NCI-H510A (cell line): ENCODE measurements around the gene RUNX1.

Experiments
- DNase-seq: peaks from one replicate; lab custom pipeline; 2025; lab: John Stamatoyannopoulos, UW

The RUNX1 gene

DNA sequence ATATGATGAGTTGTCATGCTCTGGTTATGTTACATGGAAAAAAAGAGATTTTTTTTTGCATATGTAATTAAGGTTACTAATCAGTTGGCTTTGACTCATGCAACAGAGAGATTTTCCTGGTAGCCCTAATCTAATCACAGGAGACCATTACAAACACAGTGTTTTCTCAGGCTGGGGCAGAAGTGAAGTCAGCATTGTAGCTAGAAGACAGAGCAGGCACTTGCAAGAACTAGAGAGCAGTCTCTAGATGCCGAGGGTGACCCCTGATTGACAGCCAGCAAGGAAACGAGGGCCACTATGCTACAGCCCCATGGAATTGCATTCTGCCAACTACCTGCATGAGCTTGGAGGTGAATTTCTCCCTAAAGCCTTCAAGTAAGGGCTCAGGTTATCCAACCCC lies 151.3 kb downstream of the RUNX1 start:
- DNase-seq, result no peak

DNA sequence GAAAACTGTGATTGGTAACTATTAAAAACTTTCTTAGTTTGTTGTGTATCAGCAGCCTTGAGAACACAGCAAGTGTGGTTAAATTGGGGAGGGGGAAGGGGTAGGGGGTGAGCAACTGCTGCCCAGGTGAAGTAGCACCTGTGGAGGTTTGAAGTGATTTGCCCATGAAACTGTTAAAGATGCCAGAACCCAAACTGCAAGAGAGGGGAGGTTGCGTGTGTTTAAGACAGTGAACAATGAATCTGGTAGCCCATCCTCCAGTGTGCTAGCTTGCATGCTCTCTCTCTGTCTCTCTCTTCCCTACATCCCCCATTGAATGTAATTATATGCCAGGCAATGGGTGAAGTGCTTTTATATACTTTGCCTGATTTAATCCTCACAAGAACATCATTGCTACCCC lies 154.7 kb downstream of the RUNX1 start:
- no peak for DNase-seq

DNA sequence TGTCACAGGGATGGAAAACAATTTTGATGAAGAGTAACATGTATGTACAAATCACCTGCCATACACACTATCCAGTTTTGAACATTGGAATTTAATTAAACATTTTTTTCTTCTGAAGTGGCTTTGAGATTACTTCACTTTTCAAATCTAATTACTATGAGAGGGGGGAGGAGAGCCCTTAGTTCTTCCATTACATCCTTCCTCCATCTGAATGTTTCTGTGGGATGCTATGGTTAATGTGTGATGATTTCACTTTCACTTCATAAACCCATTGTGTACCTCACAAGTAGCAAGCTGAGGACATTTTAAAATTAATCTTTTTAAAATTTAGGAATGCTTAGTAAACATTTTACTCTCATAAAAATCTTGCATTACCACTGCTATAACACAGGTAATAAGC lies 156.9 kb downstream of the RUNX1 start:
- no peak for DNase-seq

DNA sequence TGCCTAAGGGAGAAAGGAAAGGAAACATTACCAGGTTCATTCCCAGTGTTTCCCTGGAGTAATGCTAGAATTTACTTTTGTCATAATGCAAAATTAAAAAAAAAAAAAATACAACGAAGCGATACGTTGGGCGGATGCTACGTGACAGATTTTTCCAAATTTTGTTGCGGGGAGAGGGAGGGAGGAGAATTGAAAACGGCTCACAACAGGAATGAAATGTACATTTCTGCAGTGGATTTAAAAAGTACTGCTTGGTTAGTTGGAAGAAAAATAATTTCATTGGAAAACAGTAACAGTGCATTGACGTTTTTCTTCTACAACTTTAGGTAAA lies 157.5 kb downstream of the RUNX1 start:
- no peak for DNase-seq

DNA sequence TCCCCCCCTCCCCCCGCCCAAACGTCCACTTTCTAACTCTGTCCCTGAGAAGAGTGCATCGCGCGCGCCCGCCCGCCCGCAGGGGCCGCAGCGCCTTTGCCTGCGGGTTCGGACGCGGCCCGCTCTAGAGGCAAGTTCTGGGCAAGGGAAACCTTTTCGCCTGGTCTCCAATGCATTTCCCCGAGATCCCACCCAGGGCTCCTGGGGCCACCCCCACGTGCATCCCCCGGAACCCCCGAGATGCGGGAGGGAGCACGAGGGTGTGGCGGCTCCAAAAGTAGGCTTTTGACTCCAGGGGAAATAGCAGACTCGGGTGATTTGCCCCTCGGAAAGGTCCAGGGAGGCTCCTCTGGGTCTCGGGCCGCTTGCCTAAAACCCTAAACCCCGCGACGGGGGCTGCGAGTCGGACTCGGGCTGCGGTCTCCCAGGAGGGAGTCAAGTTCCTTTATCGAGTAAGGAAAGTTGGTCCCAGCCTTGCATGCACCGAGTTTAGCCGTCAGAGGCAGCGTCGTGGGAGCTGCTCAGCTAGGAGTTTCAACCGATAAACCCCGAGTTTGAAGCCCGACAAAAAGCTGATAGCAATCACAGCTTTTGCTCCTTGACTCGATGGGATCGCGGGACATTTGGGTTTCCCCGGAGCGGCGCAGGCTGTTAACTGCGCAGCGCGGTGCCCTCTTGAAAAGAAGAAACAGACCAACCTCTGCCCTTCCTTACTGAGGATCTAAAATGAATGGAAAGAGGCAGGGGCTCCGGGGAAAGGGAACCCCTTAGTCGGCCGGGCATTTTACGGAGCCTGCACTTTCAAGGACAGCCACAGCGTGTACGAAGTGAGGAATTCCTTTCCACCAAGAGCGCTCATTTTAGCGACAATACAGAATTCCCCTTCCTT lies 158.1 kb downstream of the RUNX1 start:
- DNase-seq, result no peak

DNA sequence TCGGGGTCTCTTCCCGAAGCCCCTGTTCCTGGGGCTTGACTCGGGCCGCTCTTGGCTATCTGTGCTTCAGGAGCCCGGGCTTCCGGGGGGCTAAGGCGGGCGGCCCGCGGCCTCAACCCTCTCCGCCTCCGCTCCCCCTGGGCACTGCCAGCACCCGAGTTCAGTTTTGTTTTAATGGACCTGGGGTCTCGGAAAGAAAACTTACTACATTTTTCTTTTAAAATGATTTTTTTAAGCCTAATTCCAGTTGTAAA lies 158.7 kb downstream of the RUNX1 start:
- DNase-seq, result no peak

DNA sequence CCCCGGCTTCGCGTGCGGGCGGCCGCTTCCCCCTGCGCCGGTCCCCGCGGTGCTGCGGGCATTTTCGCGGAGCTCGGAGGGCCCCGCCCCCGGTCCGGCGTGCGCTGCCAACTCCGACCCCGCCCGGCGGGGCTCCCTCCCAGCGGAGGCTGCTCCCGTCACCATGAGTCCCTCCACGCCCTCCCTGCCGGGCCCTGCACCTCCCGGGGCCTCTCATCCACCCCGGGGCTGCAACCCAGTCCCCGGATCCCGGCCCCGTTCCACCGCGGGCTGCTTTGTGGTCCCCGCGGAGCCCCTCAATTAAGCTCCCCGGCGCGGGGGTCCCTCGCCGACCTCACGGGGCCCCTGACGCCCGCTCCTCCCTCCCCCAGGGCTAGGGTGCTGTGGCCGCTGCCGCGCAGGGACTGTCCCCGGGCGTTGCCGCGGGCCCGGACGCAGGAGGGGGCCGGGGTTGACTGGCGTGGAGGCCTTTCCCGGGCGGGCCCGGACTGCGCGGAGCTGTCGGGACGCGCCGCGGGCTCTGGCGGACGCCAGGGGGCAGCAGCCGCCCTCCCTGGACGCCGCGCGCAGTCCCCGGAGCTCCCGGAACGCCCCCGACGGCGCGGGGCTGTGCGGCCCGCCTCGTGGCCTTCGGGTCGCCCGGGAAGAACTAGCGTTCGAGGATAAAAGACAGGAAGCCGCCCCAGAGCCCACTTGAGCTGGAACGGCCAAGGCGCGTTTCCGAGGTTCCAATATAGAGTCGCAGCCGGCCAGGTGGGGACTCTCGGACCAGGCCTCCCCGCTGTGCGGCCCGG lies 159.2 kb downstream of the RUNX1 start:
- peak; percentile 79 for DNase-seq

DNA sequence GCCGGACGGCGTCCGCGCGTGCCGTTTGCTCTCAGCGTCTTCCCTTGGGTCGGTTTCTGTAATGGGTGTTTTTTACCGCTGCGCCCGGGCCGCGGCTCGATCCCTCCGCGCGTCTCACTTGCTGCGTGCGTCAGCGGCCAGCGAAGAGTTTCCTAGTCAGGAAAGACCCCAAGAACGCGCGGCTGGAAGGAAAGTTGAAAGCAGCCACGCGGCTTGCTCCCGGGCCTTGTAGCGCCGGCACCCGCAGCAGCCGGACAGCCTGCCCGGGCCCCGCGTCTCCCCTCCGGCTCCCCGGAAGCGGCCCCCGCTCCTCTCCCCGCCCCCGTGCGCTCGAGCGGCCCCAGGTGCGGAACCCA lies 159.8 kb downstream of the RUNX1 start:
- no peak for DNase-seq

DNA sequence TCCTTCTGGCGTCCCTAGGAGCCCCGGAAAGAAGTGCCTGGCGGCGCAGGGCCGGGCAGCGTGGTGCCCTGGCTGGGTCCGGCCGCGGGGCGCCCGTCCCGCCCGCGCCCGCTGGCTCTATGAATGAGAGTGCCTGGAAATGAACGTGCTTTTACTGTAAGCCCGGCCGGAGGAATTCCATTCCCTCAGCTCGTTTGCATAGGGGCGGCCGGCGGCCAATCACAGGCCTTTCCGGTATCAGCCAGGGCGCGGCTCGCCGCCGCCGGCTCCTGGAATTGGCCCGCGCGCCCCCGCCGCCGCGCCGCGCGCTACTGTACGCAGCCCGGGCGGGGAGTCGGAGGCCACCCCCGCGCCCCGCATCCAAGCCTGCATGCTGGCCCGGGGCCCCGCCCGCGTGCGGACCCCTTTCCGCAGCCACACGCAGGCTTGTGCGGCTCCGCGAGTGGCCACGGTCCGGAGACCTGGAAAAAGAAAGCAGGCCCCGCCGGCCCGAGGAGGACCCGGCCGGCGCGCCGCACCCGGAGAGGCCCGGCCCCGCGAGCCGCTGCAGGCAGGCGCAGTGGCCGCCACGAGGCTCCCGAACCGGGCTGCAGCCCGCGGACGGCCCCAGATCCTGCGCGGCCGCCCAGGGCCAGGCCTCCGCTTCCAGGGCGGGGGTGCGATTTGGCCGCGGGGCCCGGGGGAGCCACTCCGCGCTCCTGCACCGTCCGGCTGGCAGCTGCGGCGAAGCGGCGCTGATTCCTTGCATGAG lies 160.4 kb downstream of the RUNX1 start:
- DNase-seq, result peak; percentile 89

DNA sequence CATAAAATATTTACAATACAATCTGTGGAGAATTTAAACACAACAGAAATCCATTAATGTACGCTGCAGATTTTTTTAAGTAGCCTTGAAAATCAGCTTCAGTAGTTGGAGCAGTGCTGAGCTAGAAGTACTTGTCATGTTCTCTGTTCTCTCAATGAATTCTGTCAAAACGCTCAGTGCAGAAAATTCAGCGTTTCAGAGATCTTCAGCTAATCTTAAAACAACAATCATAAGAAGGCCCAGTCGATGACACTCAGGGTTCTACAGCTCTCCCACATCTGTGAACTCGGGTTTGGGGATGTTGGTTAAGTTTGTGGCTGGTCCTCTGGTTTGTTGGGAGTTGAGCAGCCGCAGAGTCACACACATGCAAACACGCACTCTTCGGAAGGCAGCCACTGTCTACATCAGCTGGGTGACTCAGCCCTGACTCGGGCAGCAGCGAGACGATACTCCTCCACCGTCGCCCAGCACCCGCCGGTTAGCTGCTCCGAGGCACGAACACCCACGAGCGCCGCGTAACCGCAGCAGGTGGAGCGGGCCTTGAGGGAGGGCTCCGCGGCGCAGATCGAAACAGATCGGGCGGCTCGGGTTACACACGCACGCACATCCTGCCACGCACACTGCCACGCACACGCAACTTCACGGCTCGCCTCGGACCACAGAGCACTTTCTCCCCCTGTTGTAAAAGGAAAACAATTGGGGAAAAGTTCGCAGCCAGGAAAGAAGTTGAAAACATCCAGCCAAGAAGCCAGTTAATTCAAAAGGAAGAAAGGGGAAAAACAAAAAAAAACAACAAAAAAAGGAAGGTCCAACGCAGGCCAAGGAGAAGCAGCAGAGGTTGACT lies 161.2 kb downstream of the RUNX1 start:
- peak; percentile 55 for DNase-seq

DNA sequence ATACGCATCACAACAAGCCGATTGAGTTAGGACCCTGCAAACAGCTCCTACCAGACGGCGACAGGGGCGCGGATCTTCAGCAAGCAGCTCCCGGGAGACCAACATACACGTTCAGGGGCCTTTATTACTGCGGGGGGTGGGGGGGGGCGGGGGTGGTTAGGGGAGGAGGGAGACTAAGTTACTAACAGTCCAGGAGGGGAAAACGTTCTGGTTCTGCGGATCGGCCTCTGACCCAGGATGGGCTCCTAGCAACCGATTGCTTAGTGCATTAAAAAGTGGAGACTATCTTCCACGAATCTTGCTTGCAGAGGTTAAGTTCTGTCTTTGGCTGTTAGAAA lies 162.0 kb downstream of the RUNX1 start:
- DNase-seq, result no peak

DNA sequence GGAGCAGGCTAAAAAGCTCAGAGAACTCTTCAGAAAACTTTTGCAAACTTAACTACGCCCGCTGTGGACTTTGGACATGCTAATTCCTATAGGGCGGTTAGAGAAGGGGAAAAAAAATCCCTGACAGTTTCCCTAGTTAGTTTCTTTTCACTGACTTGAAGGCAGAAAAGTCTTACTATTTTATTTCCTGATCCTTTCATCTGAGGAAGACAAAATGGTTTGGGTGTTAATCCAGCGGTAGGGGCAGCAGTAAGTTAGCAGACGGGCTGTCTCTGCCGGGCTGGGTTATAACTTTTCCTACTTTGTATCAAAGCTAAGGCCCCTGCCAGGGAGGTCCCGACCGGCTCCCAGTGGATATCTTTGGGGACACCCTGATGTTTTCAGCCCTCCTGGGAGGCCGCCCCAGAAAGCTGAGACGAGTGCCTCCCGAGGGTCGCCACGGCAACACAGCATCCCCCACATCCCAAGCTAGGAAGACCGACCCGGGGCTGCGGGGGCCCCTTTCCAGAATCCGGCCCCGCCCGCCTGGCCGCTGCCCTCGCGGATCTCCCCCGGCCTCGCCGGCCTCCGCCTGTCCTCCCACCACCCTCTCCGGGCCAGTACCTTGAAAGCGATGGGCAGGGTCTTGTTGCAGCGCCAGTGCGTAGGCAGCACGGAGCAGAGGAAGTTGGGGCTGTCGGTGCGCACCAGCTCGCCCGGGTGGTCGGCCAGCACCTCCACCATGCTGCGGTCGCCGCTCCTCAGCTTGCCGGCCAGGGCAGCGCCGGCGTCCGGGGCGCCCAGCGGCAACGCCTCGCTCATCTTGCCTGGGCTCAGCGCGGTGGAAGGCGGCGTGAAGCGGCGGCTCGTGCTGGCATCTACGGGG lies 162.6 kb downstream of the RUNX1 start:
- DNase-seq, result no peak

DNA sequence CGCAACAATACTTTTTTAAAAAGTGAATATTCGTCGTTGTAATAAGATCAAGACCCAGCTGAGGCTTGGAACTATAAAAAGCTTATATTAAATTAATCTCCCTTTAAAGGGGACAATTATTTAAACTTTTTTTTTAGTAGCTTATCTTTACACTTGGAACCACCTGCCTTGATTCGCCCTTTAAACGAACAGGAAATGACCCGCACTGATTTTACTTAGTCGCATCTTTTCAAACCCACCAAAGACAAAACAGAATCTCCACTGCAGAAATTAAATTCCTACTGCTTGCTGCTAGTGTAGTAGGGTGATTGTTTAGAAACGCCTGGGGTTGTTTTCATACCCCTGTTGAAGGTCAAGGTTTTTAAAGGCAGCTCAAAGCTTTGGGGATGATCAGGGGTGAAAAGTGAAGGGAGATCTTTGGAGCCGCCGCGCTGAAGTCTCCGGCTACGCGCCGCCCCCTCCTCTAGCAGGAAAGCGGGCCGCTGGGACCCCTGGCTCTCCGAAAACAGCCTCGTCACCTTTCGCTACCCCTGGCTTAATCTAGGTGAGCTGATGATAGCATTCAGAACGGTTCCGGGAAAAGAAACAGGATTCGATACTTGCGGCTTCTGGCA lies 163.4 kb downstream of the RUNX1 start:
- no peak for DNase-seq

DNA sequence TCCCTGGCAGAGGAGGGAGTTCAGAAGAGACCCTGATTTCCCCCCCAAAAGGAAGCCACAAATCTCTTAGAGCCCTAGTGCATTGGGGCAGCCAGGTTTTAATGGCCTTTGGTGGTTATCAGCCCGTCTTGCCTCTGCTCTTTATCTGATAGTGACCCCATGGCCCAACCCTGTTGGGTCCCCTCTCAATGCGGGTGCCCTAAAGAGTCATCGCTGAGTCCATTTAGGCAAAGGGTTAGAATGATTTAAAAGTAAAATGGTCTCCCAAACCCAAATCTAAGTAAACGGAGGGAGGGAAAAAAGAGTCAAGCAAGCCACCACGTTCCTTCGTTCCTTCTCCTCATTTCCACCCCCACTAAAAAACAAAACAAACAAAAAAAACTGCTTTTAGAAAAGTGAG lies 164.0 kb downstream of the RUNX1 start:
- no peak for DNase-seq

DNA sequence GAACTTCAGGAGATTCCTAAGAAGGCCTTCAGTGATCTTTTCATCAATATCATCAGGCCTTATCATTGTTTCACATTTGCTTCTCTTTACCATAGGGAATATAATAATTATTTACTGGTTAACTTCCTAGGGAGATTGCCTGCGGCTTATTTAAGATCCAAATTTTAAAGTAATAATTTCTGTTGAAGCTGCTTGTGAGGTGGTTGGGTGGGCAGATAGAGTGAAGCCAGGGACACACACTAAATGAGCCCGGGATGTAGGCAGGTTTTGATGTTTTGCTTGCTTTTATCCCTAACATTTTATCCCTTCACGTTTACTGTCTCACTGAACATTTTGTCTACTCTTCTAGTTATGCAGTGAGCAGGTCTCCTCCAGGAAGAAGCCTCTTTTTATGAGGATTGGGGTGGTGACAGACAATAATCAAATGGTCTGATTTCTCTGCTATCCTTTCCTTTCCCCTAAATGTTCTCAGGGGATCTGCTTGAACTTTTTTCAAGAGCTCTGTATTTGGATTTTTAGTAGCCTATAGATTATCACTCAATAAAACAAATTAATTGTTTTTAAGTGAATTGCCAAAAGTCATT lies 164.7 kb downstream of the RUNX1 start:
- no peak for DNase-seq

DNA sequence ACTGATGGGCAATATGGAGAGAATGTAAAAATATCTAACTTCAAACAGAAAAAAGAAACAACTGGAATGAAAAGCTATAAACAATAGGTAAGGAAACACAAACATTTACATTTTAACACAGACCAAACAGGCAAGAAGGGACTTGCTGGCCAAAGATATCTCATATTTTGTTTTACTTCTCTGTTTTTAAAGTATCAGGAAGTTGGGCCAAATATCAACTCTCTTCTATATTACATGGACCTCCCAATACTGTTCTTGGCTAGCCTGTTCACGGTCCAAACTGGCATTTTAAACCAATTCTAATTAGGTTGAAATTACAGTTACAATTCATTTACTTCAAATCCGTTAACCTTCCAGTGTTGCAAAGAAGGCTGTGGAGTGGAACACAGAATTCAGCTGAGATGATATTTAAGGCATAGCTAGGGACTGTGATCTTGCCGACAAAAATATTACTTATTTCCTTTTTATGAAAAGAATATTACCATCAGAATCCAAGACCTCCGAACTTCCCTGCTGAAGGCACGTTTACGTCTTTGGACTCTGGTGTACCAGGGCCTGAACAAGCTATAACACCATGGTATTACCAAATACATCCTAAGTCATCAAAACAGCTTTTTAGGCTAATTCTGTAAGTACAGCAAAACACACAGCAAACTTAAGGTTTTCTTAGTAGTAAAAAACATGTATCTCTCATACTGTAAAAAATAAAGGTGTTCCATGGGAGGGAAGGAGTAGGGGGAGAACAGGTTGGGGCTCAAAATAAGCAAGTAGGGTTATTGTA lies 165.4 kb downstream of the RUNX1 start:
- no peak for DNase-seq

DNA sequence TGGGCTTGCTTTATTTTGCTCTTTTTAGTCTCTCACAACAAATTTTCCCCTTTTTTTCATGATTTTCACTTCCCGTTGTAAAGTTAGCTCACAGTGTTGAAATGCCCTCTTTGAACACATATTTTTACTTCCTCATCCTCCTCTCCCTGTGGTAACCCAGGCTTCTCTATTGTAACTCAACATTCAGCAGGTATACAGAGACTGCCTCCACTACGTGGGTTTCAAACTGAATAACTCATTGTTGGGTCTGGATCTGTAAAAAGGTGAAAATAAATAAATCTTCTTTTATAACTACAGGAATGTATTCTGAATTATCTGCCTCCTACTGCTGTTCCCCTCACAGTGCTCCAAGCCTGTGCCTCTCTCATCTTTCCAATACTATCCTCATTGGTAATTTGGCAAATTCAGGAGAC lies 166.4 kb downstream of the RUNX1 start:
- DNase-seq, result no peak

DNA sequence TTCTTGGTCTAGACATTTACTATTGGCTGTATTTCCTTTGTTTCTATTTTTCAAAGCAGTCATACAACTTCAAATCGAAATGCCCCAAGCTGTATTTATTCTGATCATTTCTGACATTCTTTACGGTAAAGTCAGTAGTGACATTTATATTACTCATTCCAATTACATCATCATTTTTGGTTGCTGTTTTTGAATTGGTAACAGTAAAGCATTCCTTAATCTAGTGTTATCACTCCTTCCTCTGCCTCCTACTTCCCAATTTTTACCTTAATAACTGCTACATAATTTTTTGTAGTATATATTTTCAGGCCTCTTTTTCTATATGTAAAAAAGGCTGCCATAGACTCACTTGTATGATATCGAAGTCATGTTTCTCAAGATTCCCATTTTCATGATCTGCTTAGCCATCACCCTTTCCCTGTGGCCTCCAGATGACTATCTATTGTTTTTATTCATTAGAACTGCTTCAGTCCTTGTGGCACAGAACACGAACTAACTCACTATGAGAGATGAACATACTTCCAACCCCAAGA lies 167.2 kb downstream of the RUNX1 start:
- no peak for DNase-seq

DNA sequence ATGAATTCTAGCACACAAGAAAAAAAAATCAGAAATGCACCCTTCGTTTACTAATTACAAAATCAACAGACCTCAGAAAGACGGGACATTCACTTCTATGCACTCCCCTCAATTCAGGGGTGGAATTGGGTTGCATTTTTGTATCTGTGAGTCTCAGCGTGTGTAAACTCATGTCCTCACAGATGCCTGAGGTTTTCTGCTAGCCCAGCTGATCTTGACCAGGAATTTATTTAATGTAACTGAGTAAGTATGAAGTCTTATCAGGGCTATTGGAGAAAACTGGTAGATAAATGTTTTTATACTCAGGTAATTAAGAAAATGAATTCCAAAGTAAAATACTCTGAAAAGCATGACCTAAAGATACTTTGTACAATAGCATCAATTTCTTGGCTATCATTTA lies 167.7 kb downstream of the RUNX1 start:
- no peak for DNase-seq
